PC-3 (cell line): ENCODE results near the gene PFKM. TPM values are rescaled to one million over a fixed set of nuclear protein-coding genes. Genes with fewer than 3 reads are reported as not detected.

ENCODE experiments used
- ATAC-seq: fragments of 200-7000 bp; cut with Tn5 transposase; 2 replicates; pipeline ENCODE4 v1.9.1; 2020; ENCODE audit warnings: mild to moderate bottlenecking, moderate library complexity
- BruUV-seq: library from RNA; stranded (reverse); fragments of 400-500 nt; replicated peaks from 2 replicates; lab custom pipeline; 2021; lab: Mats Ljungman, UMichigan
- CTCF ChIA-PET: fragments of 300-600 bp; sonication (Branson Sonifier 250); formaldehyde crosslinking; loops from one replicate; lab custom pipeline; 2022; ENCODE audit warnings: antibody characterized with exemption; lab: Charles Lee
- POLR2A ChIA-PET: fragments of 300-600 bp; sonication (Branson Sonifier 250); formaldehyde crosslinking; loops from one replicate; lab custom pipeline; 2022; ENCODE audit warnings: antibody characterized with exemption; ENCODE audit not compliant: unreplicated experiment; lab: Charles Lee
- DNase-seq: peaks from one replicate; pipeline ENCODE4 v3.0.0-alpha.2; 2015
- H2AFZ ChIP-seq: fragments of 300-600 bp; sonication (generic); 2 replicates; pipeline ENCODE4 v1.6.0; 2016; ENCODE audit warnings: antibody characterized with exemption, low read length
- H3F3A ChIP-seq: fragments of 300-600 bp; sonication (generic); one replicate; pipeline ENCODE4 v1.6.0; 2017; ENCODE audit warnings: antibody characterized with exemption, low read length, control low read depth, mild to moderate bottlenecking; ENCODE audit not compliant: unreplicated experiment
- H3K27ac ChIP-seq: fragments of 300-600 bp; sonication (generic); 2 replicates; pipeline ENCODE4 v1.5.1; 2016; ENCODE audit warnings: mild to moderate bottlenecking, low read length
- H3K27me3 ChIP-seq: fragments of 300-600 bp; sonication (generic); 2 replicates; pipeline ENCODE4 v1.6.1; 2016; ENCODE audit warnings: low read length, mixed read lengths
- H3K36me3 ChIP-seq: fragments of 300-600 bp; sonication (generic); 2 replicates; pipeline ENCODE4 v1.6.1; 2016; ENCODE audit warnings: low read depth, mixed run types, low read length, mixed read lengths
- H3K4me1 ChIP-seq: fragments of 300-600 bp; sonication (generic); 2 replicates; pipeline ENCODE4 v1.5.1; 2016; ENCODE audit warnings: low read length; ENCODE audit not compliant: insufficient read depth
- H3K4me2 ChIP-seq: fragments of 300-600 bp; sonication (generic); 2 replicates; pipeline ENCODE4 v1.6.0; 2016; ENCODE audit warnings: low read length
- H3K4me3 ChIP-seq: fragments of 300-600 bp; sonication (generic); 2 replicates; pipeline ENCODE4 v1.5.1; 2016; ENCODE audit warnings: mild to moderate bottlenecking, low read length, mixed read lengths
- H3K79me2 ChIP-seq: fragments of 300-600 bp; sonication (generic); 2 replicates; pipeline ENCODE4 v1.6.1; 2017; ENCODE audit warnings: low read length, mixed read lengths
- H3K9ac ChIP-seq: fragments of 300-600 bp; sonication (generic); 2 replicates; pipeline ENCODE4 v1.6.0; 2016; ENCODE audit warnings: mild to moderate bottlenecking, low read length
- H3K9me2 ChIP-seq: fragments of 300-600 bp; sonication (generic); replicated peaks from 2 replicates; pipeline ENCODE4 v1.6.1; 2016; ENCODE audit warnings: mixed run types, low read length, mixed read lengths
- H3K9me3 ChIP-seq: fragments of 300-600 bp; sonication (generic); 2 replicates; pipeline ENCODE4 v1.6.1; 2016; ENCODE audit warnings: low read length, mixed read lengths
- H4K20me1 ChIP-seq: fragments of 300-600 bp; sonication (generic); 2 replicates; pipeline ENCODE4 v1.6.1; 2016; ENCODE audit warnings: low read length, mixed read lengths
- CTCF ChIP-seq: fragments of 300-600 bp; sonication (generic); conservative IDR thresholded peaks from 2 replicates; pipeline ENCODE4 v1.5.1; 2017; ENCODE audit warnings: antibody characterized with exemption, low read depth, mild to moderate bottlenecking, low read length
- EZH2 ChIP-seq: fragments of 300-600 bp; sonication (generic); IDR thresholded peaks from one replicate; pipeline ENCODE4 v1.6.1; 2017; ENCODE audit warnings: antibody characterized with exemption, mild to moderate bottlenecking, low read length; ENCODE audit not compliant: unreplicated experiment
- EZH2phosphoT487 ChIP-seq: fragments of 300-600 bp; sonication (generic); IDR thresholded peaks from 2 replicates; pipeline ENCODE4 v1.6.1; 2018; ENCODE audit warnings: mild to moderate bottlenecking, antibody characterized with exemption, low read length, borderline replicate concordance
- intact Hi-C: fragments of 100-400 bp; cut with micrococcal nuclease; formaldehyde crosslinking; loops from 2 replicates; pipeline ENCODE4 v1.9.0; 2023
- total RNA-seq: library from RNA; depleted of rRNA; stranded (reverse); fragments of >200 nt; gene quantifications from 2 replicates; pipeline ENCODE4 v1.2.3, GENCODE V29; 2014

The PFKM gene
- total RNA-seq, 1 experiment from 2014 or later, result 62.2 TPM

DNA sequence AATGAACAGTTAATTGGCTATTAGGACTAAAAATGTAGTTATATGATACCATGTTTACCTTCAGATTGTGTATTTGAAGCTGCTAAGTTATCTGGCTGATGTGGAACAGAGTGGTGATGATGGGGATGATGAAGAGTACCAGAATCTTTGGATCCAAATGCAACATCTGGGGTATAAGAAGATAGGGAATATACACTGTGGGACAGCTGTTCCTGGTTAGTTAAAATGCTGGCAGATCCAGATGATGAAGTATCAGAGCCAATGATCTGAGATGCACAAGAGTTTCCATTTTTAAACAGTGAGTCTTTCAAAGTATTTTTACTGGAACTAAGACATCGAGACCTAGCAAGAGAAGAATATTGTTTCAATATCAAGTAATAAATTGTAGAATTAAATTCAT, 44.9 kb upstream of the PFKM start:
- Histone ChIP-seq H2AFZ (no peak overlapping the region), H3K9me2 (no peaks in the 10 kb centered on the region), H3K27me3 (no peaks in the 10 kb centered on the region), H3K4me3 (no peak overlapping the region), H3K9me3 (no peaks in the 10 kb centered on the region), H3F3A (no peaks in the 10 kb centered on the region), H4K20me1 (no peaks in the 10 kb centered on the region), H3K27ac (no peak overlapping the region), H3K9ac (no peak overlapping the region), H3K4me2 (no peak overlapping the region), H3K4me1 (no peaks in the 10 kb centered on the region; the same call in 1 of the 2 replicates), H3K36me3 (peaks cover 34% of the 10 kb centered on the region), H3K79me2 (no peaks in the 10 kb centered on the region)
- ChIA-PET CTCF (no interaction called here), POLR2A (no interaction called here)
- ATAC-seq (no peak), DNase-seq (no peak)
- BruUV-seq, result no TSS peak
- no peak for TF ChIP-seq EZH2
- TF ChIP-seq CTCF, result no peak
- TF ChIP-seq EZH2phosphoT487, result no peak
- intact Hi-C loops, result no loop called here

GRCh38 chr12:48075832-48076231, 43.3 kb upstream of the PFKM start:
- ATAC-seq (no peak), DNase-seq (no peak)
- no peaks in the 10 kb centered on the region for H4K20me1 ChIP-seq
- H2AFZ ChIP-seq, result no peak overlapping the region
- no peaks in the 10 kb centered on the region for H3K4me1 ChIP-seq
- no peaks in the 10 kb centered on the region for H3F3A ChIP-seq
- no TSS peak for BruUV-seq
- POLR2A ChIA-PET, result no interaction called here
- no peak overlapping the region for H3K9ac ChIP-seq
- H3K9me2 ChIP-seq, result no peaks in the 10 kb centered on the region
- intact Hi-C loops, result no loop called here
- H3K36me3 ChIP-seq, result peaks cover 31% of the 10 kb centered on the region
- CTCF ChIA-PET, result no interaction called here
- H3K27ac ChIP-seq, result no peak overlapping the region
- TF ChIP-seq EZH2 (no peak), CTCF (no peak), EZH2phosphoT487 (no peak)
- no peak overlapping the region for H3K4me2 ChIP-seq
- H3K4me3 ChIP-seq, result no peak overlapping the region
- H3K79me2 ChIP-seq, result no peaks in the 10 kb centered on the region
- H3K27me3 ChIP-seq, result no peaks in the 10 kb centered on the region
- H3K9me3 ChIP-seq, result no peaks in the 10 kb centered on the region

DNA sequence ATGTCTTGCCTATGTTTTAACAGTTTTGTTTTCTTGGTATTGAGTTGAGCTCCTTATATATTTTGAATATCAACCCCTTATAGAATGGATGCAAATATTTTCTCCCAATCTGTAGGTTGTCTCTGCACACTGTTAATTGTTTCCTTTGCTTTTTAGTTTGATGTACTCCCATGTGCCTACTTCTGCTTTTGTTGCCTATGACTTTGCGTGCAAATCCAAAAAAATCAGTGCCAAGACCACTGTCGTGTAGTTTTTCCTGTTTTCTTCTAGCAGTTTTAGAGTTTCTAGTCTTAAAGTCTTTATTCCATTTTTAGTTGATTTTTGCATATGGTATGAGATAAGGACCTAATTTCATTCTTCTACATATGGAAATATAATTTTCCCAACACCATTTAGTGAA, 42.1 kb upstream of the PFKM start:
- intact Hi-C loops, result no loop called here
- POLR2A ChIA-PET, result no interaction called here
- DNase-seq, result no peak

More for the DNA sequence above, 42.1 kb upstream of the PFKM start:
- Histone ChIP-seq H3K27ac (no peak overlapping the region), H4K20me1 (no peaks in the 10 kb centered on the region), H3K79me2 (no peaks in the 10 kb centered on the region), H2AFZ (no peak overlapping the region), H3K4me1 (no peaks in the 10 kb centered on the region), H3K27me3 (no peaks in the 10 kb centered on the region), H3K36me3 (peaks cover 26% of the 10 kb centered on the region), H3K4me2 (no peak overlapping the region), H3K9ac (no peak overlapping the region), H3K4me3 (no peak overlapping the region), H3F3A (no peaks in the 10 kb centered on the region), H3K9me3 (no peaks in the 10 kb centered on the region), H3K9me2 (no peaks in the 10 kb centered on the region)
- no peak for ATAC-seq
- CTCF ChIA-PET, result no interaction called here
- no TSS peak for BruUV-seq
- no peak for TF ChIP-seq EZH2phosphoT487
- no peak for TF ChIP-seq CTCF
- no peak for TF ChIP-seq EZH2
